Fibroblast of skin of left quadriceps (primary cell): Measurements from ENCODE around the gene IL22RA1.

Experiments used
- DNase-seq, 2 experiments: peaks; one replicate each; pipeline ENCODE4 v3.0.0-alpha.2; 2013; ENCODE audit warnings: low read depth in 2 of 2

IL22RA1 gene

GRCh38 chr1:24142546-24143534, at the start of gene IL22RA1:
Gene IL22RA1 (minus strand): TSS chr1:24143140. CDS start chr1:24143082, 58 bp downstream.
- DNase-seq: no peak

GRCh38 chr1:24191860-24192259, 48.9 kb upstream of the IL22RA1 start:
- no peak for DNase-seq

GRCh38 chr1:24190983-24191461, 48.1 kb upstream of the IL22RA1 start:
- DNase-seq: no peak

- no peak for DNase-seq
These were observed 46.6 kb upstream of the IL22RA1 start for GRCh38 chr1:24189528-24189927.

GRCh38 chr1:24186993-24187790, 44.3 kb upstream of the IL22RA1 start, which contains the start of gene IFNLR1:
Gene IFNLR1 (minus strand): TSS chr1:24187289. CDS start chr1:24187248, 41 bp downstream.
- DNase-seq: no peak

- no peak for DNase-seq
These were observed 43.7 kb upstream of the IL22RA1 start for GRCh38 chr1:24186711-24186992.

GRCh38 chr1:24186031-24186710, 43.2 kb upstream of the IL22RA1 start:
- no peak for DNase-seq

GRCh38 chr1:24185076-24185475, 42.1 kb upstream of the IL22RA1 start:
- DNase-seq: no peak

GRCh38 chr1:24182061-24182460, 39.1 kb upstream of the IL22RA1 start:
- no peak for DNase-seq

GRCh38 chr1:24181619-24182018, 38.7 kb upstream of the IL22RA1 start:
- DNase-seq: no peak

- no peak for DNase-seq
These were observed 37.7 kb upstream of the IL22RA1 start for GRCh38 chr1:24180676-24181075.

GRCh38 chr1:24179251-24179840, 36.4 kb upstream of the IL22RA1 start:
- DNase-seq: no peak

GRCh38 chr1:24178407-24178806, 35.5 kb upstream of the IL22RA1 start:
- no peak for DNase-seq

GRCh38 chr1:24177161-24177560, 34.2 kb upstream of the IL22RA1 start:
- DNase-seq: no peak

GRCh38 chr1:24175033-24175755, 32.3 kb upstream of the IL22RA1 start:
- DNase-seq: no peak

- DNase-seq: no peak
These were observed 31.0 kb upstream of the IL22RA1 start for GRCh38 chr1:24173638-24174575.

GRCh38 chr1:24172598-24172997, 29.7 kb upstream of the IL22RA1 start:
- no peak for DNase-seq

- no peak for DNase-seq
These were observed 26.3 kb upstream of the IL22RA1 start for GRCh38 chr1:24169286-24169685.

GRCh38 chr1:24168245-24168644, 25.3 kb upstream of the IL22RA1 start:
- DNase-seq: no peak

- no peak for DNase-seq
These were observed 24.1 kb upstream of the IL22RA1 start for GRCh38 chr1:24167008-24167407.
